Eye (tissue), 1 donor: Measurements from ENCODE around the gene PLA2G4F.

Experiments
- DNase-seq: peaks from one replicate; pipeline ENCODE4 v3.0.0-alpha.2; 2015

The PLA2G4F gene

GRCh38 chr15:42156243-42156922, at the start of gene PLA2G4F:
Gene PLA2G4F, minus strand, starts transcription at chr15:42156636. Its CDS starts 87 bp downstream, at chr15:42156549.
- DNase-seq = no peak

DNA sequence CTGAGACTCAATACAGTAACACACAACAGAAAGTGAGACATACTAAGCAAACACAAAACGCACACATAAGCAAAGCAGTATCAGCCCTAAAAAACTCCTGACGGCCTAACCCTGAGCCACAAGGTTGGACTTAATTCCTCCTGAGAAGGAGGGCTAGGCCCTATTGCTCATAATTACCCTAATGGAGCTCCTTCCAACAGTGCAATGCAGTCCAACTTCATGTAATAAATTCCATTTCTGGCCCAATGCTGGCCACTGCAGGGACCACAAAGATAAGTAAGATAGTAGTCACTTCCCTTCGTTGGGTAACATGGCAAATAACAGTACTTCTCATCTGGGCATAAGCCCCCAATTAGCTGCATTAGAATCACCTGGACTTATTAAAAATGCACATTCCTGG, 47.5 kb upstream of the PLA2G4F start:
- DNase-seq = no peak

DNA sequence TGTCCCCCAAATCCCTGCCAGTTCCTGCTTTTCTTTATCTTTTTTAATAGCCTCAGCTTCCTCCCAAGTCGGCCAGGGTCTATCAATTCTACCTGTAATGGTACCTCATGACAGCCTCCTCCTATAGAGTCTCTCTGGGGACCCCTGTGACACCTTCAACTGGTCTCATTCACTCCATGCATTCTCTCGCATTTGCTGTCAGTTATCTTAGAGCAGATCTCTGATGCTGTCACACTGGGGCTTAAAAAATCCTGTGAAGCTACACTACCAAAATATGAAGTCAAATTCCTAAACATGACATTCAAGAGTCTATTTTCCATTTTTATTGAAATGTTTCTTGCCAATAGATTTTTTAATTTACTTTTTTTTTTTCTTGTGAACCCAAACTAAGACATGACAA, 46.2 kb upstream of the PLA2G4F start:
- DNase-seq = no peak

- DNase-seq = no peak
Measured at GRCh38 chr15:42201801-42202200, 45.4 kb upstream of the PLA2G4F start.

- no peak for DNase-seq
Measured at GRCh38 chr15:42199126-42199525, 42.7 kb upstream of the PLA2G4F start.

GRCh38 chr15:42198516-42198915, 42.1 kb upstream of the PLA2G4F start:
- DNase-seq = no peak

GRCh38 chr15:42194513-42194912, 38.1 kb upstream of the PLA2G4F start:
- no peak for DNase-seq

DNA sequence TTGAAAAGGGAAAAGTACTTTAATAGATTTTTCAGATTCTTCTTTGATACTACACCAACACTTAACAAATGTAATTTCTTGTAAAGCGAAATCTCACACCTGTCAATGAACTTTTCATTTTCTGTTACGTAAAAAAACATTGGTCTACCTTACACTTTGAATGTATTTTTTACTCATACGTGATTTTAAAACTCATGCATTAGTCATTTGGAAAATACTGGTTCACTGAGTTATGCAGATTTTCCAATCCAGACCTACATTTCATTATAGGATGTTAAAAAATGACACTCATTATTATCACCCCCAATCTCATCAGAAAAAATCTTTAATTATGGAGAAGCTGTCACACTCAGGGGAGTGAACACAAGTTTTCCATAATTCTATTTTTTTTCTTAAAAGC, 36.9 kb upstream of the PLA2G4F start:
- no peak for DNase-seq

GRCh38 chr15:42191610-42192346, 35.3 kb upstream of the PLA2G4F start:
- DNase-seq = no peak

- DNase-seq = no peak
Measured at GRCh38 chr15:42190370-42190769, 33.9 kb upstream of the PLA2G4F start.

DNA sequence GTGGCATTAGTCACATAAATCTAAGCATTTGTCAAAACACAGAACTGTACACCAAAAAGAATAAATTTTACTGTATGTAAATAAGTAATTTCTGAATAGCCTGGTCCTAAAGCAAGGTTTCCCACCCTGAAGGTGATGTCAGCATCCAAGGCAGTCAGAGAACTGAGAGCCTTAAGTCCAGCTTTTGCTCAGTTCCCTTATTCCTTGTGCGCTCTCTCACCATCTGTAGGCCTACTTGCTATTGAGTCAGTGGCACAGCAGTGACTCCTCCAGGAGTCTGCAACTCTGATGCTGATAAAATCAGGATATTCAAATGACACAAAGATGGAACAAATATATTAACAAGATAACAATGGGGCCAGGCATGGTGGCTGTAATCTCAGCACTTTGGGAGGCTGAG, 29.4 kb upstream of the PLA2G4F start:
- DNase-seq = no peak

- DNase-seq = no peak
Measured at GRCh38 chr15:42184736-42185135, 28.3 kb upstream of the PLA2G4F start.

- DNase-seq = no peak
Measured at GRCh38 chr15:42184296-42184695, 27.9 kb upstream of the PLA2G4F start.

DNA sequence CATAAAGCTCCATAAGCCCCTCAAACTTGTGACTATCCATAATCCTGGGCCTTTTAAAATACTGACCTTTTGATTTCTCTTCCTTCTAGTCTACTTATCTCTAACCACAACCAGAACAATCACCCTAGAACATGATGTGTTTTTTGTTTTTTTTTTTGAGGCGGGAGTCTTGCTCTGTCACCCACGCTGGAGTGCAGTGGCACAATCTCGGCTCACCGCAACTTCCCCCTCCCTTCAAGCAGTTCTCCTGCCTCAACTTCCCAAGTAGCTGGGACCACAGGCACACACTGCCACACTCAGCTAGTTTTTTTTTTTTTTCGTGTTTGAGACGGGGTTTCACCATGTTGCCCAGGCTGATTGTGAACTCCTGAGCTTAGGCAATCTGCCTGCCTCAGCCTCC, 26.5 kb upstream of the PLA2G4F start:
- no peak for DNase-seq

GRCh38 chr15:42182328-42182886, 26.0 kb upstream of the PLA2G4F start:
- DNase-seq = no peak

DNA sequence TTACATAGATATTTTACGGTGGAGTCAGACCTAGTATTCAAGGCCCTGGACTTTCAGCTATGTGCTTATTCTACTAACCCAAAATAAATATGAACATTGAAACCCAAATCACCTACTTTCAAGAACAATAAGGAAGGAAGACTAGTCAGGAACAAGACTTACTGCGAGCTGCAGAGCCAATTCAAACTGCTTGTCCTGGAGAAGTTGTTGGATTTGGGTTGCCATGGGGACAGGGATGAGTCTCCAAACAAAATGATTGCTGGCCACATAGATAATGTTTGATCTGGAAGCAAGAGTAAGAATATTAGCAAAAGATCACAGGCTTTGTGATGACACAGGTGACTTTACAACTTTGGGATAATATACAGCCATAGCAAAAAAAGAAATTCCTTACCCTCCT, 21.6 kb upstream of the PLA2G4F start:
- DNase-seq = no peak

DNA sequence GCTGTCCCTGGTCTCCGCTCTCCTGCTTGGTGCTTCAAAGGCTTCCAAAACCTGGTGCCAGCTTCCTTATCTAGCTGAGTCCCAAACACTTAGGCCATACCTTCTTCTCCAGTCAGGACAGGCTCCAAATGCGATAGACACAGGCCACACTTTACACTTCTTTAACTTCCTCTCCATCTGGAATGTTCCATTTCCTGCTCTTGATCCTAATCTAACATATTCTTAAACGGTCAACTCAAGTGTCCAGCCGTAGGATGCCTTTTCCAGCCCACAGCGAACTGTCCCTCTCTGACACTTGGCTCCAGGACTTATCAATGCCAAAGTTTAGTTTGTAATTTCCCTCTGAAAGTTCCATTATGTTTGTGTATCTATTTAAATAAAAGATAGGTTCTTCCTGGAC, 19.2 kb upstream of the PLA2G4F start:
- no peak for DNase-seq

DNA sequence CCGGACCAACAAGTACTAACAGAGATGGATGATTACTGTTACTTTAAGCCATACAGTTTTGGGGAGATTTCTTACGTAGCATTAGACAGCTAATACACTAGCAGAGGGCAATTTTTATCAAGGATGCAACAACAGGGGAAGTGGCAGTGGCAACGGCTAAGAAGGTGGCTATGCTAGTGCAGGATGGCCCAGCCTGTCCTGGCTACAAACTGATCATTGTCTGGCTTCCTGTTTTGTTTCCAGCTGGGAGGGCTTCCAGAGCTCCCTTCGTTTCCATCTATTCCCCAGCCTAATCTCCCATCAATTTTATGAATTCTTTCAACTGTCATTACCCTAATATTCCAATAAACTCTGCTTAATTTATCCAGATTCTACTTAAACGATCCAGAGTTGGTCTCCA, 16.0 kb upstream of the PLA2G4F start:
- no peak for DNase-seq

DNA sequence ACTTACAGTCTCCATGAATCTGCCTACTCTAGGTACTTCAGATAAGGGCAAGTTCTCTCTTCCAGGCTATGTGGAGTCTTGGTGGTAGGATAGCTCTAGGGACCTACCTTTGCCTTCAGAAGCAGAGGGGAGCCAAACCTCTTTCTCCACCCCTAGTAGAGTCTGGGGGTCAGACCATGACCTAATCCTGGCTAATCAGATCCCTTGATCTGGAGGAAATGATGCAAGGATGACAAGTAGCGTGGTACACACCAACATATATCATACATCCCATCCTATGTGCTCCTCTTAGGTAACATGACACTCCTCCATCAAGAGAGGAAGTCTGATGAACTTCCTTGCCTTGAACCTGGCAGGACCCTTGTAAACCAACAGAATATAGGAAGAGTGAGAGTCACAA, 15.4 kb upstream of the PLA2G4F start:
- DNase-seq = no peak

- DNase-seq = no peak
Measured at GRCh38 chr15:42171122-42171521, 14.7 kb upstream of the PLA2G4F start.

DNA sequence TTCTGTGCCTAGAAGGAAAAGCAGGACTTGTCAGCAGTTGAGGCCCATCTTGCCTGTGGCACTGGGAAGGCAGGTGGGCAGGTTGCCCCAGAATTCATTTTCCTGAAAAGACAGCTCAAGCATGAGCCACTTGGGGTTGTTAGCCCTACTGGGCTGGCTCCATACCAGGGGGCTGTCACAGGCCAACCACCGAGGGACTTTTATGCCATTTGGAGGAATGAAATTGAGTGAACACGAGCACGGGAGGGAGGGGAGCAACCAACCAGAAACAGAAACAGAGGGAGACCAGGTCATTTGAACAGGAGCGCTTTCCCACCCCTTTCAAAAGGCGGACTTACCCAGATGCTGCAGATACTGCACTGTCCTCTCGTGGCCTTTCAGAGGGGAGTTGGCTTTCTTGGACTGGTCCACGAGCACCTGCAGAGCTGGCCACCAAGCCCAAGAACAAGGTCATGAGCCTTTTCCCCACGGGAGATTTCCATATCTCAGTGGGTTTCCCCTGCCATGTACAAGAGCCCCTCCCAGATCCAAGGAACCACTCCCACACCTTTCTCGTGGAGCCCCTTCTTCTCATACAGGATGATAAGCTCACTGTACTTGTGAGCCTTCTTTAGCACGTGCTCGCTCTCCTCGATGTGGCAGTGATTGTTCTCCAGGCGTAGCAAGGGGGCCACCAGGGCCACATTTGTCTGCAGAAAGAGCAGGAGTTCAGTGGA, 9.9 kb upstream of the PLA2G4F start:
- DNase-seq = no peak

DNA sequence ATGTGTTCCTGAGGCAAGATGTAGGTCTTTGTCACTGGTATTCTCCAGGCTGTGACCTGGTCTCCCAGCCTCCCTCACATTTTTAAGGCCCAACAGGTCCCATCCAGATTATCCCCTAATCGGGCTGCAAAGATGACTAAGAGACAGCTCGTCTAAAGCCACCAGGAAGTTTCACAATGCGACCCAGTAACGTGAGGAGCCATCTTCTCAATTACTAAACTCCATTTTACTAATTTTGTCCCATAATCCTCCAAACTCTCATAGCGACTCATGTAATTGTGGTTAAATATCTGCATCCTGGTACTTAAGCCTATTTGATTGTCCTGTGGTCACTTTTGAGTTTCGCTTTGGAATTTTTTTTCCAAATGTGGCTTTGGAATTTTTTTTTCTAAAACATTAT, 8.7 kb upstream of the PLA2G4F start:
- no peak for DNase-seq

- DNase-seq = no peak
Measured at GRCh38 chr15:42163947-42164550, 7.6 kb upstream of the PLA2G4F start.
